ENCODE measurements around the gene BABAM2.

Gene BABAM2

GRCh38 chr2:27954771-27955383 is 64.3 kb downstream of the BABAM2 start:
- TF ChIP-seq, protein P1, sequence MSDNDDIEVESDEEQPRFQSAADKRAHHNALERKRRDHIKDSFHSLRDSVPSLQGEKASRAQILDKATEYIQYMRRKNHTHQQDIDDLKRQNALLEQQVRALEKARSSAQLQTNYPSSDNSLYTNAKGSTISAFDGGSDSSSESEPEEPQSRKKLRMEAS (IDR thresholded peaks at IDR 0.05; ENCODE audit: low read depth, low read length), result peak; percentile 91
- TF ChIP-seq MYC (IDR thresholded peaks at IDR 0.05; ENCODE audit: low read depth, low read length), result peak; percentile 65; the same call in 1 of the 2 replicates
- TF ChIP-seq POLR2A (IDR thresholded peaks at IDR 0.05; ENCODE audit: extremely low read depth, insufficient read length), result no peak
- TF ChIP-seq CTCF (IDR thresholded peaks at IDR 0.05; ENCODE audit: low read depth, low read length), result peak; percentile 30
- peak; percentile 99 for DNase-seq (ENCODE audit: low read depth)
- H3K4me3 ChIP-seq (ENCODE audit: low read depth, low read length), result peak overlapping the region; percentile 10

DNA sequence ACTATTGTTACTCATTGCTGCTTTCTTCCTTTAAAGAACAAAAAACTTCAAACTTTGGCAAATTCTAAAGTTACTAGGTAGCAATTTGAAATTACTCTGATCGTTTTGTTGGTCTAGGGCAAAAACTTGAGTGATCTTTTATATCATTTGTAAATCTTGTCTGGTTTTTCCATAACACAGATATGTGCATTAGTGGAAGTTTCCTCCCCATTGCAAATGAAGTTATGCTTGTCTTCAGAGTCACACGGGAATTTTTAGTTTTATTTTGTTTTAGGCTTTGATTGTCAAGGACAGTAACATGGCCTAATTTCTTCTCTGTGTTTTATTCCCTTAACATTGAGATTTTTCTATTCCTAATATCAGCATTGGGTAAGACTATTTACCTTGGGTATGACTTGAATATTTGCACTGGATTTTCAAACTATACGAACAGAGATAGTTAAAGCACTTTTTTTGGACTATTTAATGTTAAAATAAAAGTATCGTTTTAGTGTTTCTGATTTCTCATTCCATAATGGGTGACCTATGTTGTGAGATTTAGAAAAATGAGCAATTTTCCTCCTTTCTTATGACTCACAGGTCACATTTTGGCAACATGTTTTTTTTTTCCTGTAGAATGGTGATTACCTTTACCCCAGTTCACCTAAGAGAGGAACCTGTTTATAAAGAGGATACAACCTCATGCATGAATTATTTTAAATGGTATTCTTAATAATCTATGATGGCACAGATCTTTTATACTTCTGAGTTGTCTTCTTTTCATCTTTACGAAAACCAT is 65.0 kb downstream of the BABAM2 start:
- TF ChIP-seq CTCF (IDR thresholded peaks at IDR 0.05; ENCODE audit: low read depth, low read length), result no peak
- TF ChIP-seq POLR2A (IDR thresholded peaks at IDR 0.05; ENCODE audit: extremely low read depth, insufficient read length), result no peak
- TF ChIP-seq MYC (IDR thresholded peaks at IDR 0.05; ENCODE audit: low read depth, low read length), result no peak
- TF ChIP-seq, protein P1 (IDR thresholded peaks at IDR 0.05; ENCODE audit: low read depth, low read length), result no peak
- peak overlapping the region; percentile 10 for H3K4me3 ChIP-seq (ENCODE audit: low read depth, low read length)
- no peak for DNase-seq (ENCODE audit: low read depth)

- H3K4me3 ChIP-seq (ENCODE audit: low read depth, low read length), result no peak overlapping the region
- DNase-seq (ENCODE audit: low read depth), result peak; percentile 87
- TF ChIP-seq POLR2A (IDR thresholded peaks at IDR 0.05; ENCODE audit: extremely low read depth, insufficient read length) (no peak), MYC (IDR thresholded peaks at IDR 0.05; ENCODE audit: low read depth, low read length) (no peak)
- TF ChIP-seq, protein P1 (IDR thresholded peaks at IDR 0.05; ENCODE audit: low read depth, low read length), result no peak
Observed at GRCh38 chr2:27956888-27957287, 66.4 kb downstream of the BABAM2 start.

DNA sequence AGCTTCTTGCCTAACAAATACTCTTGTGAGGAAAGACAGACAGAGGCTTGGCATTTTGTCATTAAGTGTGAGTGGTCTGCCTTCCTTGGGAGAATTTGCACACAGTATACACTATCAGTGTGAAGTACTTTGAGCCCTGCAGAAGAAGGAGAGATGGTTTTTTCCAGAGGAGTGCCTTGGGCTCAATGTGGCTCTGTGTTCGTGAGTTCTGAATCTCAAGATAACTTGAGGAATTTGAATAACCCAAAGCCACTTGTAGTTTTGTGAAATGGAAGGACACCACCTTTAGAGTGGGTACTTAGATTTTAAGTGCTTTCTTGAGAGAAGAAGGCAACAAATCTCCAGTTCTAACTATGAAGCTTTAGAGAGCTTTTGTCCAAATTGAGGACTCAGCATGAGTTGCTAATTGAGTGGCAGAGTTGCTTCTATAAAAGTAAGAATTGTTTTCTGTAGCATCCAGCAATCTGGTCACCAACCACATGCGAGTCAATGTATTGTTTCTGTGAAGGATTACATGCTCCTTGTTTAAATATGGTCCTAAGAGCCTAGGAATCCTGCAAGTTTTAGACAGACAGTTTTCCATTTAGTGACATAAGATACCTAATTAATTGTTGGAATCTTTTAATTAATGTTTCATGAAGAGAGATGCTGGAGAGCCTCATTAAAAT is 68.3 kb downstream of the BABAM2 start:
- no peak for TF ChIP-seq MYC (IDR thresholded peaks at IDR 0.05; ENCODE audit: low read depth, low read length)
- TF ChIP-seq, protein P1 (IDR thresholded peaks at IDR 0.05; ENCODE audit: low read depth, low read length), result no peak
- TF ChIP-seq CTCF (IDR thresholded peaks at IDR 0.05; ENCODE audit: low read depth, low read length), result no peak
- TF ChIP-seq POLR2A (IDR thresholded peaks at IDR 0.05; ENCODE audit: extremely low read depth, insufficient read length), result no peak
- peak overlapping the region; percentile 18 for H3K4me3 ChIP-seq (ENCODE audit: low read depth, low read length)
- peak; percentile 44 for DNase-seq (ENCODE audit: low read depth)

DNA sequence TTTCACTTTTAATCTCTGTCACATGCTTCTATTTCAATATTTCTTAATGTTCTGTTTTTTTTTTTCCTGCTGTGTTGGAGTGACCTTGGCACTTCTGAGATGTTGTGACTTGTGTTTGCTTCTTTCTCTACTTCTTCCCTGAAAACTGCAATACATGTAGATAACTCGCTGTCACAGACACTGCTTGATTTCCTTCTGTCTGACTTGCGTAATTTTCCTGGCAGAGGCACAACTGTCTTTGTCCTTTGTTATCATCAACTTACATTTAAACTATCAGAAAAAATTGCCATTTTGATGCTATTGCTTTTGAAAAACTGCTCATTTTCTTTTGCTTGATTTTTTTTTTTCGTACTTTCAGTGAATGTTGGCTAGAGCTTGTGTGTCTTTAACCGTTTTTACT is 69.0 kb downstream of the BABAM2 start:
- peak; percentile 90 for DNase-seq (ENCODE audit: low read depth)
- no peak for TF ChIP-seq CTCF (IDR thresholded peaks at IDR 0.05; ENCODE audit: low read depth, low read length)
- TF ChIP-seq MYC (IDR thresholded peaks at IDR 0.05; ENCODE audit: low read depth, low read length), result no peak
- TF ChIP-seq, protein P1 (IDR thresholded peaks at IDR 0.05; ENCODE audit: low read depth, low read length), result no peak
- no peak for TF ChIP-seq POLR2A (IDR thresholded peaks at IDR 0.05; ENCODE audit: extremely low read depth, insufficient read length)
- peak overlapping the region; percentile 18 for H3K4me3 ChIP-seq (ENCODE audit: low read depth, low read length)
